ENCODE data around the gene TRIO.

Gene TRIO

DNA sequence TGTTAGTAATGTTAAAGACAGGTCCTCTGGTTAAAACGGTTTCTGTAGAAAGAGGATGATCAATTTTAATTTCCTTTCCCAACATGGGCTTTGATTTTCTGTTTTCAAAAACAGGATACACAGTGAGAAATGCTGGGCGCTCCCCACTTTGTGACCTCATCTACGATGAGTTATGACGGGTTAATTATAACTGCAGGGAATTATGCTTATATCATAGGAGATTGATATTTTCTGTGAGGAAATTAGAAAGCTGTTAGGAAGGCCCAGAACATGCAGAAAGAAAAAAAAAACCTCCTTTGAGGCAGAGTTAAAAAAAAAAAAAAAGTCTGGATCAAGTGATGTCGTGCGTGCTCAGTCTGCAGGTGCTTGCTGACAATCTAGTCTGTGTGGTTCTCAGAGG, 261.6 kb downstream of the TRIO start:
- TF ChIP-seq ZNF707 (tag by site-specific recombination; IDR thresholded peaks at IDR 0.05) (no peak), KLF1 (tag by site-specific recombination; IDR thresholded peaks at IDR 0.05) (no peak), BCL11B (tag by site-specific recombination; IDR thresholded peaks at IDR 0.05; ENCODE audit: low read depth) (no peak), ZNF391 (tag by site-specific recombination; IDR thresholded peaks at IDR 0.05; ENCODE audit: borderline replicate concordance, low read depth) (no peak), ZNF211 (tag by site-specific recombination; IDR thresholded peaks at IDR 0.05; ENCODE audit: low read depth) (no peak), SP2 (tag by site-specific recombination; IDR thresholded peaks at IDR 0.05) (no peak)
- H3K4me3 ChIP-seq (ENCODE audit: low read depth, low read length) = no peak overlapping the region
- H3K4me1 ChIP-seq (ENCODE audit: control insufficient read depth, insufficient read depth, low read length) = no peaks in the 10 kb centered on the region
- POLR2A ChIA-PET = no interaction called here
- H3K27ac ChIP-seq (ENCODE audit: extremely low read depth, low read depth, low read length) = no peak overlapping the region
- CTCF ChIA-PET = interaction anchor here (0.6 to 1.0 kb wide), 3 partner anchors 16 to 244 kb away, joined by 4 to 5 read pairs (median 4); no protein-coding TSS in a partner anchor
- H3K36me3 ChIP-seq (ENCODE audit: control insufficient read depth in 2 of 2, insufficient read depth in 1 of 2, low read length in 2 of 2) = peaks cover 42 to 60% of the 10 kb centered on the region in 2 experiments
- no peaks in the 10 kb centered on the region for H3K9me3 ChIP-seq (ENCODE audit: control insufficient read depth, insufficient read depth, low read depth, low read length)

GRCh38 chr5:14405267-14405666, 262.1 kb downstream of the TRIO start:
- Histone ChIP-seq H3K27ac (ENCODE audit: extremely low read depth, low read depth, low read length) (no peak overlapping the region), H3K4me3 (ENCODE audit: low read depth, low read length) (no peak overlapping the region), H3K36me3 (ENCODE audit: control insufficient read depth in 2 of 2, insufficient read depth in 1 of 2, low read length in 2 of 2) (peaks cover 42 to 59% of the 10 kb centered on the region in 2 experiments), H3K9me3 (ENCODE audit: control insufficient read depth, insufficient read depth, low read depth, low read length) (no peaks in the 10 kb centered on the region), H3K4me1 (ENCODE audit: control insufficient read depth, insufficient read depth, low read length) (no peaks in the 10 kb centered on the region)
- ChIA-PET CTCF (interaction anchor here (0.6 to 1.0 kb wide), 4 partner anchors 16 to 244 kb away, joined by 3 to 5 read pairs (median 4); no protein-coding TSS in a partner anchor), POLR2A (no interaction called here)
- TF ChIP-seq MZF1 (tag by site-specific recombination; IDR thresholded peaks at IDR 0.05; ENCODE audit: borderline replicate concordance) (0 out of 2 replicates have a peak, but pooled peaks have one; percentile 53), ZXDB (tag by site-specific recombination; IDR thresholded peaks at IDR 0.05) (no peak), ZBTB48 (tag by site-specific recombination; IDR thresholded peaks at IDR 0.05) (no peak)

DNA sequence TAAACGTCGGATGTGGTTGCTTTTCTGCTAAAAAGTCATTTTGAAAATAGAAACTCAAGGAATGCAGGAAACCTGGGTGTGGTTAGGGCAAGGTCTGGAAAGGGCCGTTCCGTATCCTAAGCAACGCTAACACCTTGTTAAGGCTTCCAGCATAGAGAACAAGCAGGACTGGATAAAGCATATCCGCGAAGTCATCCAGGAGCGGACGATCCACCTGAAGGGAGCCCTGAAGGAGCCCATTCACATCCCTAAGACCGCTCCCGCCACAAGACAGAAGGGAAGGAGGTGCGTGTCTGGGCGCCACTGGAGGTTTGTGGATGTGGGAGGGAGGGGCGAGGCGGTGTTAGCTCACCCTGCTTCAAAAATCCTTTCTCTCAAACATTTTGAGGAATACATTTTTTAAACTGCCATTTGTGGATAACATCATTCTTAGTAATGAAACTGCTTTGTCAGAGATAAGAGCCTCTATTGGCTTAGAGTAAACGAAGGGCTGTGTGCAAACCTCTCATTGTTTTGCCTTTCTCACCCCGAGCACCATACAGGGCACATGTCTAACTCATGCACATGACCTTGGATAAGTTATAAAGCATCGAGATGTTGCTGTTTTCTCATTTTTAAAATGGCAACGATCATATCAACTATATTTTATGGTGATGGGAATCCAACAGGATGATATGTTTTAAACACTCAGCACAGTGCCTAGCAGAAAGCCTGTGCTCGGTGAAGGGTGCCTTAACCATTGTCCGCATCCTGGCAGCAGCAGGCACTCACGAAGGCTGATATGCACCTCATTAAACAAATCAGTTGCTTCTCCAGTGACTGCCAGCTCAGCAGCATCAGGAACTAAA, 262.8 kb downstream of the TRIO start:
- TF ChIP-seq MEIS1 (CRISPR knock-in tag; IDR thresholded peaks at IDR 0.05; ENCODE audit: borderline replicate concordance) (no peak), ZNF777 (tag by site-specific recombination; IDR thresholded peaks at IDR 0.05; ENCODE audit: borderline replicate concordance) (no peak), ZNF677 (tag by site-specific recombination; IDR thresholded peaks at IDR 0.05) (no peak), ZBTB49 (tag by site-specific recombination; IDR thresholded peaks at IDR 0.05; ENCODE audit: low read depth) (no peak)
- TF ChIP-seq, protein P1, sequence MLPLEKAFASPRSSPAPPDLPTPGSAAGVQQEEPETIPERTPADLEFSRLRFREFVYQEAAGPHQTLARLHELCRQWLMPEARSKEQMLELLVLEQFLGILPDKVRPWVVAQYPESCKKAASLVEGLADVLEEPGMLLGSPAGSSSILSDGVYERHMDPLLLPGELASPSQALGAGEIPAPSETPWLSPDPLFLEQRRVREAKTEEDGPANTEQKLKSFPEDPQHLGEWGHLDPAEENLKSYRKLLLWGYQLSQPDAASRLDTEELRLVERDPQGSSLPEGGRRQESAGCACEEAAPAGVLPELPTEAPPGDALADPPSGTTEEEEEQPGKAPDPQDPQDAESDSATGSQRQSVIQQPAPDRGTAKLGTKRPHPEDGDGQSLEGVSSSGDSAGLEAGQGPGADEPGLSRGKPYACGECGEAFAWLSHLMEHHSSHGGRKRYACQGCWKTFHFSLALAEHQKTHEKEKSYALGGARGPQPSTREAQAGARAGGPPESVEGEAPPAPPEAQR (tag by site-specific recombination; IDR thresholded peaks at IDR 0.05) = no peak
- ChIA-PET POLR2A (no interaction called here), CTCF (interaction anchor here (0.6 to 1.6 kb wide), 4 partner anchors 189 to 429 kb away, joined by 3 to 4 read pairs (median 4); no protein-coding TSS in a partner anchor)
- no peaks in the 10 kb centered on the region for H3K4me1 ChIP-seq (ENCODE audit: control insufficient read depth, insufficient read depth, low read length)
- no peak overlapping the region for H3K4me3 ChIP-seq (ENCODE audit: low read depth, low read length)
- H3K36me3 ChIP-seq (ENCODE audit: control insufficient read depth in 2 of 2, insufficient read depth in 1 of 2, low read length in 2 of 2) = peaks cover 42 to 52% of the 10 kb centered on the region in 2 experiments
- no peaks in the 10 kb centered on the region for H3K9me3 ChIP-seq (ENCODE audit: control insufficient read depth, insufficient read depth, low read depth, low read length)
- no peak overlapping the region for H3K27ac ChIP-seq (ENCODE audit: extremely low read depth, low read depth, low read length)
